Cardiac fibroblast (primary cell): Measurements from ENCODE around the gene LRRN4CL.
"Not testable (repeated sequence)": the region's sequence is repeated elsewhere in the genome, so short reads cannot be mapped to it uniquely, and the experiment has no call there.

Source experiments
- DNase-seq, 2 donors: peaks; one replicate each; pipeline versions ENCODE4 v3.0.0 to v3.0.0-alpha.2; 2010; ENCODE audit warnings: low read depth in 2 of 2
- H3K4me3 ChIP-seq, 2 donors: replicated peaks in 1 of 2; 1 replicate in 1 of 2; 2 replicates in 1 of 2; pipeline ENCODE4 v1.5.1; 2011; ENCODE audit warnings: low read depth in 2 of 2, low read length in 2 of 2, mild to moderate bottlenecking in 2 of 2, moderate library complexity in 1 of 2
- TF ChIP-seq, protein P1 (sequence below): IDR thresholded peaks from one replicate; pipeline ENCODE4 v1.5.1; 2011; ENCODE audit warnings: low read depth, mild to moderate bottlenecking, low read length, inconsistent platforms

LRRN4CL gene

DNA sequence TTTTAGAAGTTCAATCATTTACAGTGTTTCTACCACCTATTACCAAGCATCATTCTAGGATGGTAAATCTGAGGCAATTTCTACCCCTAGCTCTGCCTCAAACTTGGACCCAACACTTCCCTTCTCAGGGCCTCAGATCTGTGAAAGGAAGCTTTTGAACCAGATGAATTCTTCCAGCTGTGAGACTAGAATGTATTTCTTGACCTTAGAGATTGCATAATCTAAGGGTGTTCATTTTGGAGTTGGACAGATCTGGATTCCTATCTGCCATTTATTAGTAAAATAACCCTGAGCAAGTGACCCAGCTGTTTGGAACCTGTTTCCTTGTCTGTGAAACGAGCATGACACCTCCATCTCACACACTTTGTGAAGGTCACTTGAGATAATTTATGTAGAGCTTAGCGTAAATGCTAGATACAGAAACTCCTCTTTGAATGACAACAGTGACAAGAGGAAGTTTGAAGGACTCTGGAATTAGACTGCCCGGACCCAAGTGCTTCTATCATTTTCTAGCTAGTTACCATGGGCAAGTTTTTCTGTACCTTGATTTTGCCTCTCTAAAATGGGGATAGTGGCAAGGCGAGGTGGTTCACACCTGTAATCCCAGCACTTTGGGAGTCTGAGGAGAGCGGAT is 32.4 kb downstream of the LRRN4CL start:
- no peak overlapping the region for H3K4me3 ChIP-seq
- no peak for DNase-seq
- TF ChIP-seq, protein P1, sequence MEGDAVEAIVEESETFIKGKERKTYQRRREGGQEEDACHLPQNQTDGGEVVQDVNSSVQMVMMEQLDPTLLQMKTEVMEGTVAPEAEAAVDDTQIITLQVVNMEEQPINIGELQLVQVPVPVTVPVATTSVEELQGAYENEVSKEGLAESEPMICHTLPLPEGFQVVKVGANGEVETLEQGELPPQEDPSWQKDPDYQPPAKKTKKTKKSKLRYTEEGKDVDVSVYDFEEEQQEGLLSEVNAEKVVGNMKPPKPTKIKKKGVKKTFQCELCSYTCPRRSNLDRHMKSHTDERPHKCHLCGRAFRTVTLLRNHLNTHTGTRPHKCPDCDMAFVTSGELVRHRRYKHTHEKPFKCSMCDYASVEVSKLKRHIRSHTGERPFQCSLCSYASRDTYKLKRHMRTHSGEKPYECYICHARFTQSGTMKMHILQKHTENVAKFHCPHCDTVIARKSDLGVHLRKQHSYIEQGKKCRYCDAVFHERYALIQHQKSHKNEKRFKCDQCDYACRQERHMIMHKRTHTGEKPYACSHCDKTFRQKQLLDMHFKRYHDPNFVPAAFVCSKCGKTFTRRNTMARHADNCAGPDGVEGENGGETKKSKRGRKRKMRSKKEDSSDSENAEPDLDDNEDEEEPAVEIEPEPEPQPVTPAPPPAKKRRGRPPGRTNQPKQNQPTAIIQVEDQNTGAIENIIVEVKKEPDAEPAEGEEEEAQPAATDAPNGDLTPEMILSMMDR = no peak

DNA sequence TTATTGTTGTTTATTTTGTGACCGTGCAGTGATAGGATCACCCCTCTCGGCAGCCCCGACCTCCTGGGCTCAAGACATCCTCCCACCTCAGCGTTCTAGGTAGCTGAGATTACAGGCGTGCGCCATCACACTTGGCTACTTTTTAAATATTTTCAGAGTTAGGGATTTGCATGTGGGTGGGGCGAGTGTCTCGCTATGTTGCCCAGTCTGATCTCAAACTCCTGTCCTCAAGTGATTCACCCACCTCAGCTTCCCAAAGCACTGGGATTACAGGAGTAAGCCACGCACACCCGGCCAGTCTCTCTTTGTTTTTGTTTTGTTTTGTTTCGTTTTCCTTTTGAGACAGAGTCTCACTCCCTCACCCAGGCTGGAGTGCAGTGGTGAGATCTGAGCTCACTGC is 35.0 kb downstream of the LRRN4CL start:
- TF ChIP-seq, protein P1 = no peak
- no peak overlapping the region for H3K4me3 ChIP-seq
- DNase-seq = no peak

GRCh38 chr11:62652161-62653006 is 36.9 kb downstream of the LRRN4CL start:
- DNase-seq = peak in 1 of 2 donors; percentile 9
- TF ChIP-seq, protein P1 = no peak
- H3K4me3 ChIP-seq = peak overlapping the region; percentile 78 to 87

DNA sequence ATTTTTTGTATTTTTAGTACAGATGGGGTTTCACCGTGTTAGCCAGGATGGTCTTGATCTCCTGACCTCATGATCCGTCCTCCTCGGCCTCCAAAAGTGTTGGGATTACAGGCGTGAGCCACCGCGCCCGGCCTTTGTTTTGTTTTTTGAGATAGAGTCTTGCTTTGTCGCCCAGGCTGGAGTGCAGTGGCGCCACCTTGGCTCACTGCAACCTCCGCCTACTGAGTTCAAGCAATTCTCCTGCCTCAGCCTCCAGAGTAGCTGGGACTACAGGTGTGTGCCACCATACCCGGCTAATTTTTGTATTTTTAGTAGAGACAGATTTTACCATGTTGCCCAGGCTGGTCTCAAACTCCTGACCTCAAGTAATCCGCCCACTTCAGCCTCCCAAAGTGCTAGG is 39.0 kb downstream of the LRRN4CL start:
- not testable (repeated sequence) for H3K4me3 ChIP-seq, DNase-seq

DNA sequence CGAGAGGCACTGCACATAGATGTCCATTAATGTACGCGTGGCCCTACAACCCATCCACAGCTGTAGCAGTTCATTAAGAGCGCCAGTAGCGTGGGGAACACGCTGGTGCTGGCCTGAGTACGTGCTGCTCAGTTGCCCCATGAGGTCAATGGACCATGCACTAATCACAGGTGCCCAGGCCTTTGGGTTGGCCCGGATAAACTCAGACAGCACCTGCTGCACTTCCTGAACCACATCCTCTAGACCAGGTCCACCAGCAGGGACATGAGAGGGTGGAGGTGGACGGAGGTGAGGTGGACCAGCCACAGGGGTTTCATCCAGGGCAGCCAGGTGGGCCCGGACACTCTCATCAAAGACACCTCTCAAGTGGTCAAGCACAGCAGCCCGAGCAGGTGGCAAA is 39.8 kb downstream of the LRRN4CL start:
- H3K4me3 ChIP-seq = no peak overlapping the region
- TF ChIP-seq, protein P1 = no peak
- no peak for DNase-seq

DNA sequence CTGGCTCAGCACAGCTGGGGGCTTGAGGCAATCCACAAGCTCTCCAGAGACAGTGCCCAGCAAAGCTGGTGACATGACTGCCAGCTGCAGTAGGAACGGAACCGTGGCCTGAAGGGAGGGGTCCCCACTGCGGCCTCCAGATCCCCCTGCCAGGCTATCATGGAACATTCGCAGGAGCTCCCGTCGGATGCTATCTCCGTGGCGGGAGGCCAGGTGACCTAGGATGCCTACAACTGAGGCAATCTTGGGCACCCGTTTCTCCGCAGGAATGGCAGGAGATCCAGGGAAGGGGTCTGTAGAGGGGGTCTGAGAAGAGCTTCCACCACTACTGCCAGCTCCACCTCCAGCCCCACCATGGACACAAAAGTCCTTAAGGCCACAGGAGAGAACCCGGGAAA is 40.4 kb downstream of the LRRN4CL start:
- no peak for DNase-seq
- H3K4me3 ChIP-seq = no peak overlapping the region
- TF ChIP-seq, protein P1 = no peak

DNA sequence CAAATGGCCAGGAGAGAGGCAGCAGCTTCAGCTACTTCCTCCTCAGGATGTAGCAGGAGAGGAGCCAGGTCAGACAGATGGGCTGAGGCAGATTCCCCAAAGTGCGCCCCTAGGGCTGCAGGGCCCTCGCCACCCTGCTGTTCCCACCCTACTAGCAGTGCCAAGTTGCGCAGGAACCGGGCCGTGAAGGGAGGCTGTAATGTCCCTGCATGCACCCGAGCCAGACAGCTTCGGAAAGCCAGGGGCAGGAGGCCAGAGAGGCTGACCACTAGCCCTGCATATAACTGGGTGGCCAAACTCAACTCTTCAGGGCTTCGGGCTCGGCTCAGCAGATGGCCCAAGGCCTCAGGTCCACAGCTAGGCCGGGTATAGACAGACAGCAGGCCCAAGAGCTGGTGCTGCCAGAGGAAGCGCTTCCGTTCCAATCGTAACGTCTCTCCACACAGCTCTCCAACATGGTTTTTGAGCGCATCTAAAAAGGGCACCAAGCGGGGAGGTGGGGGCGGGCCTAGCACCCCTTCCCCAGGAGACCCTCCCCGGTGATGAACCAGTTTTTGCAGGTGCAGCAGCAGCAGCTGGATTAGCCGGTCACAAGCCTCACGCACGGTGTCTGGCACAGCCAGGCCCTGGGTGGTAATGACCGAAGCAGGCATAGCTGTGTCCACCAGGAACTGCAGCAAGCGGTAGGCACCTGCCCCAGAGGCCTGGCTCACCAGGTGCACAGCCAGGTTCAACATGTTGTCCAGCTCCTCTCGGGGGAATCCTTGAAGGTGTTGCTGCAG is 41.0 kb downstream of the LRRN4CL start:
- TF ChIP-seq, protein P1 = no peak
- no peak overlapping the region for H3K4me3 ChIP-seq
- DNase-seq = no peak
